Activated T-cell treated with anti-CD3 and anti-CD28 coated beads, Interleukin-2, amount 50 U/mL, for 4 hours (primary cell): ENCODE results near the gene ERLIN1. TPM values are rescaled to one million over a fixed set of nuclear protein-coding genes. Genes with fewer than 3 reads are reported as not detected.
A peak's percentile ranks its signal among the peaks of the same experiment; 100 is the strongest.

Experiments used
- ATAC-seq, 2 donors: fragments of 200-7000 bp; cut with Tn5 transposase; one replicate each; pipeline ENCODE4 v1.10.0; 2021
- DNase-seq: peaks from one replicate; pipeline ENCODE4 v3.0.0-alpha.2; 2020
- H3K27me3 Mint-ChIP-seq: one replicate; pipeline ENCODE4 v1.8.0; 2021; ENCODE audit warnings: low read depth, mixed read lengths
- H3K36me3 Mint-ChIP-seq: one replicate; pipeline ENCODE4 v1.8.0; 2022; ENCODE audit warnings: mixed read lengths; ENCODE audit not compliant: insufficient read depth
- H3K4me1 Mint-ChIP-seq: one replicate; pipeline ENCODE4 v1.8.0; 2021; ENCODE audit warnings: low read depth, mixed read lengths
- H3K4me3 Mint-ChIP-seq: one replicate; pipeline ENCODE4 v1.8.0; 2021; ENCODE audit warnings: mild to moderate bottlenecking, moderate library complexity, mixed read lengths
- H3K9me3 Mint-ChIP-seq: one replicate; pipeline ENCODE4 v1.8.0; 2021; ENCODE audit warnings: mixed read lengths
- total RNA-seq, 3 donors: library from RNA; stranded (reverse); gene quantifications; one replicate each; pipeline ENCODE4 v1.2.1, GENCODE V29; 2021

The ERLIN1 gene
- 10 to 100 TPM; 20.3 to 26.5 (median 21.9) TPM for total RNA-seq

- Mint-ChIP-seq H3K36me3 (peaks cover 34% of the 10 kb centered on the region), H3K4me3 (peak within 1 kb of the TSS; percentile 100), H3K27me3 (no peaks in the 10 kb centered on the region), H3K9me3 (no peaks in the 10 kb centered on the region), H3K4me1 (peaks cover 53% of the 10 kb centered on the region)
- DNase-seq (peak; percentile 91), ATAC-seq (peak; percentile 91 to 93)
These were observed at the start of gene ERLIN1 for GRCh38 chr10:100185364-100186252. ERLIN1 (minus strand) TSS chr10:100186029; CDS start chr10:100185626, 403 bp downstream.

DNA sequence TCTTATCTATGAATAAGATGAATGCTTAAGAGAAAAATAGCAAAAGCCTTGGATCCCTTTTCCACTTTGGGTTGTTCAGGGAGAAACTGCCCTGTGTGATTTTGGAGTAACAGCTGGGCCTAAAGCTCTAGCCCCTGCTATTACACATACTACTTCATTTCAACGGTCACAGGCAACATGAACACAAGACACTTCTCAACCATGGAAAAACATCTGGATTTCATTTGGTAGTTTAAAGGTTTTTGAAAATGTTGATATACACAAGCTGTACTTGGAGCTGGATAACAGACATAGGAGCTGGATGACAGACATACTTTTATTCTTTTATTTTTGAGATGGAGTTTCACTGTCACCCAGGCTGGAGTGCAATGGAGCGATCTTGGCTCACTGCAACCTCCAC is 46.3 kb upstream of the ERLIN1 start:
- peaks cover 16% of the 10 kb centered on the region for H3K36me3 Mint-ChIP-seq
- no peak overlapping the region for H3K4me3 Mint-ChIP-seq
- H3K27me3 Mint-ChIP-seq = no peaks in the 10 kb centered on the region
- DNase-seq = no peak
- ATAC-seq = no peak
- no peaks in the 10 kb centered on the region for H3K9me3 Mint-ChIP-seq
- H3K4me1 Mint-ChIP-seq = peaks cover 26% of the 10 kb centered on the region

DNA sequence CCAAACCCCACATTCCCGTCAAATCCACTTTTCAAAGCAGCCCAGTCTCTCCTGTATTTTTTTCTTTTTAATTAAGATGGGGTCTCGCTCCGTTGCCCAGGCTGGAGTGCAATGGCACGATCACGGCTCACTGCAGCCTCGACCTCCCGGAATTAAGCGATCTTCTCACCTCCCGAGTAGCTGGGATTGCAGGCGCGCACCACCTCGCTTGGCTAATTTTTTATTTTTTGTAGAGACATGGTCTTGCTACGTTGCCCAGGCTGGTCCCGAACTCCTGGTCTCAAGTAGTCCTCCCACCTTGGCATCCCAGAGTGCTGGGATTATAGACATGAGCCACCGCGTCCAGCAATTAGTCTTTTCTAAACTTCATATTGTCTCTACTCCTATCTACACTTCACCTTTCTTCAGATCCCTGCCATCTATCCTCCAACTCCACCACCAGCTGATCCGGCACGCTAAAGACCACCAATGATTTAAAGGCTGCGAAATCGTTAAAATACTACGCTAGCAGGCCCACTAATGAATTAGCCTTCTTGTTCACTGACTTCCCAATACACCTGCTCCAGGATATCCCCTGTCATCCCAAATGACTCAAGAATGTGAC is 44.1 kb upstream of the ERLIN1 start:
- H3K9me3 Mint-ChIP-seq = no peaks in the 10 kb centered on the region
- H3K4me3 Mint-ChIP-seq = peak overlapping the region; percentile 98
- no peak for DNase-seq
- peaks cover 21% of the 10 kb centered on the region for H3K36me3 Mint-ChIP-seq
- no peak for ATAC-seq
- H3K4me1 Mint-ChIP-seq = peaks cover 34% of the 10 kb centered on the region
- H3K27me3 Mint-ChIP-seq = no peaks in the 10 kb centered on the region

- Mint-ChIP-seq H3K9me3 (no peaks in the 10 kb centered on the region), H3K4me3 (no peak overlapping the region), H3K4me1 (peaks cover 20% of the 10 kb centered on the region), H3K27me3 (no peaks in the 10 kb centered on the region), H3K36me3 (peaks cover 39% of the 10 kb centered on the region)
- DNase-seq = no peak
- no peak for ATAC-seq
These were observed 38.0 kb upstream of the ERLIN1 start for GRCh38 chr10:100223879-100224278.

DNA sequence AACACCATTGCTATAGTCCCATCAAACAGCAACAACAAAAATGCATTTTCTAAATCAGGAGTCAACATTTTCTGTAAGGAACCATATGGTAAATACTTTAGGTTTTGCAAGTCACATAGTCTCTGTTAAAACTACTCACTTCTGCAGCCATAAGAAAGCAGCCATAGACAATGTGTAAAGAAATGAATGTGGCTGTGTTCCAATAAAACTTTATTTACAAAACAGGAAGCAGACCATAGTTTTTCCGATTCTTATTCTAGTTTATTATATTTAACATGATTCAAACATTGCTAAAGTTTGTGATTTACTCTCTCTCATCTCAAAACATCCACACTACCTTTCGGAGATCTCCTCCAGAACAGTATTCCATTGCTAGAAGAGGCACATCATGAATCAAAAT is 36.7 kb upstream of the ERLIN1 start:
- no peak overlapping the region for H3K4me3 Mint-ChIP-seq
- ATAC-seq = no peak
- peaks cover 41% of the 10 kb centered on the region for H3K36me3 Mint-ChIP-seq

GRCh38 chr10:100216006-100216405 is 30.2 kb upstream of the ERLIN1 start:
- no peaks in the 10 kb centered on the region for H3K27me3 Mint-ChIP-seq
- H3K36me3 Mint-ChIP-seq = peaks cover 45% of the 10 kb centered on the region
- DNase-seq (no peak), ATAC-seq (no peak)
- no peaks in the 10 kb centered on the region for H3K9me3 Mint-ChIP-seq
- no peak overlapping the region for H3K4me3 Mint-ChIP-seq
- no peaks in the 10 kb centered on the region for H3K4me1 Mint-ChIP-seq

More for the DNA sequence above, 36.7 kb upstream of the ERLIN1 start:
- no peaks in the 10 kb centered on the region for H3K27me3 Mint-ChIP-seq
- no peak for DNase-seq
- no peaks in the 10 kb centered on the region for H3K9me3 Mint-ChIP-seq
- H3K4me1 Mint-ChIP-seq = peaks cover 9% of the 10 kb centered on the region

GRCh38 chr10:100209303-100209702 is 23.5 kb upstream of the ERLIN1 start:
- Mint-ChIP-seq H3K27me3 (no peaks in the 10 kb centered on the region), H3K9me3 (no peaks in the 10 kb centered on the region), H3K4me1 (no peaks in the 10 kb centered on the region), H3K4me3 (no peak overlapping the region), H3K36me3 (peaks cover 31% of the 10 kb centered on the region)
- DNase-seq = no peak
- ATAC-seq = no peak

DNA sequence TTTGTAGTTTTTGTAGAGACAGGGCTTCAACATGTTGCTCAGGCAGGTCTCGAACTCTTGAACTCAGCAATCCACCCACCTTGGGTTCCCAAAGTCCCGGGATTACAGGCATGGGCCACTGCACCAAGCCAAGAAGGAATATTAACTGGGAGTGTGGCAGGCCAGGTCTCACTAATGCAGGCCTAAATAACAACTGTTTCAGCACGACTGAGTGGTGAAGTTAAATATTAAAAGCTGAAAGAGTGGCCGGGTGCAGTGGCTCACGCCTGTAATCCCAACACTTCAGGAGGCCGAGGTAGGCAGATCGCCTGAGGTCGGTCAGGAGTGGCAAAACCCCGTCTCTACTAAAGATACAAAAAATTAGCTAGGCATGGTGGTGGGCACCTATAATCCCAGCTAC is 22.4 kb upstream of the ERLIN1 start:
- ATAC-seq = no peak
- H3K27me3 Mint-ChIP-seq = no peaks in the 10 kb centered on the region
- H3K9me3 Mint-ChIP-seq = no peaks in the 10 kb centered on the region
- peaks cover 35% of the 10 kb centered on the region for H3K36me3 Mint-ChIP-seq
- no peak overlapping the region for H3K4me3 Mint-ChIP-seq
- no peak for DNase-seq
- no peaks in the 10 kb centered on the region for H3K4me1 Mint-ChIP-seq

- Mint-ChIP-seq H3K4me1 (no peaks in the 10 kb centered on the region), H3K4me3 (no peak overlapping the region), H3K36me3 (peaks cover 46% of the 10 kb centered on the region), H3K27me3 (no peaks in the 10 kb centered on the region), H3K9me3 (no peaks in the 10 kb centered on the region)
- no peak for ATAC-seq
- DNase-seq = no peak
These were observed 18.5 kb upstream of the ERLIN1 start for GRCh38 chr10:100204370-100204769.

DNA sequence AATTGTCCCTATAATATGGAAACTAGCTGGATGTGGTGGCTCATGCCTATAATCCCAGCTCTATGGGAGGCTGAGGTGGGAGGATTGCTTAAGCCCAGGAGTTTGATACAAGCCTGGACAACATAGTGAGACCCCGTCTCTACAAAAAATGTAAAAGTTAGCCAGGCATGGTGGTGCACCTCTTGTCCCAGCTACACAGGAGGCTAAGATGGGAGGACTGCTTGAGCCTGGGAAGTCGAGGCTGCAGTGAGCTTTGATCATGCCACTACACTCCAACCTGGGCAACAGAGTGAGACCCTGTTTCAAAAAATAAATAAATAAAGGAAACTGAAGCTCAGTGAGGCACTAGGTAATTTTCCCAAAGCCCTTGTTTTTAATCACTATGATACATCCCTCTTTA is 15.7 kb upstream of the ERLIN1 start:
- H3K4me3 Mint-ChIP-seq = no peak overlapping the region
- no peaks in the 10 kb centered on the region for H3K27me3 Mint-ChIP-seq
- ATAC-seq (no peak), DNase-seq (no peak)
- H3K4me1 Mint-ChIP-seq = no peaks in the 10 kb centered on the region
- H3K36me3 Mint-ChIP-seq = peaks cover 53% of the 10 kb centered on the region
- H3K9me3 Mint-ChIP-seq = no peaks in the 10 kb centered on the region

GRCh38 chr10:100194711-100195110 is 8.9 kb upstream of the ERLIN1 start:
- no peaks in the 10 kb centered on the region for H3K9me3 Mint-ChIP-seq
- peaks cover 48% of the 10 kb centered on the region for H3K36me3 Mint-ChIP-seq
- no peak for DNase-seq
- H3K27me3 Mint-ChIP-seq = no peaks in the 10 kb centered on the region
- no peak for ATAC-seq
- H3K4me1 Mint-ChIP-seq = peaks cover 6% of the 10 kb centered on the region
- no peak overlapping the region for H3K4me3 Mint-ChIP-seq

DNA sequence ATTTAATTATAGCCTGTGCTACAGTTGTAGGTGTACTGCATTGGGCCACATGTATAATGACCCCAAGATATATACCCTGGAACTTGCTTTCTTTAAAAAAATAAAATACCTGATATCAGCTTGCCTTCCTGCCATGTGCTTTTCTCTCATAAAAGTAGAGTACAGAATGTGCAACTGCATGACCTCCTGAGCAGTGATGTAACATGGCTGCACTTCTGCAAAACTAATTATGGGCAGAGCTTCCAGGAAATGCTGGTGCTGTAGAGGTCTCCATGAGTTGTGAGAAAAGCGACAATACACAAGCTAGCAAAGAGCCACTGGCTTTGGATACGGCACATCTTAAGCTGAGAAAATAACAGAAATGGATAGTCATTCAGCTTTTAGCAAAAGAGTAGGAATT is 6.5 kb upstream of the ERLIN1 start:
- Mint-ChIP-seq H3K4me3 (no peak overlapping the region), H3K4me1 (peaks cover 19% of the 10 kb centered on the region), H3K27me3 (no peaks in the 10 kb centered on the region), H3K9me3 (no peaks in the 10 kb centered on the region), H3K36me3 (peaks cover 40% of the 10 kb centered on the region)
- ATAC-seq = no peak
- DNase-seq = no peak

GRCh38 chr10:100186253-100187212 is 704 bp upstream of the ERLIN1 start:
- peak; percentile 6 for DNase-seq
- Mint-ChIP-seq H3K27me3 (no peaks in the 10 kb centered on the region), H3K4me3 (peak overlapping the region; percentile 100), H3K4me1 (peaks cover 59% of the 10 kb centered on the region), H3K36me3 (peaks cover 41% of the 10 kb centered on the region), H3K9me3 (no peaks in the 10 kb centered on the region)
- ATAC-seq = peak; percentile 68 to 69

DNA sequence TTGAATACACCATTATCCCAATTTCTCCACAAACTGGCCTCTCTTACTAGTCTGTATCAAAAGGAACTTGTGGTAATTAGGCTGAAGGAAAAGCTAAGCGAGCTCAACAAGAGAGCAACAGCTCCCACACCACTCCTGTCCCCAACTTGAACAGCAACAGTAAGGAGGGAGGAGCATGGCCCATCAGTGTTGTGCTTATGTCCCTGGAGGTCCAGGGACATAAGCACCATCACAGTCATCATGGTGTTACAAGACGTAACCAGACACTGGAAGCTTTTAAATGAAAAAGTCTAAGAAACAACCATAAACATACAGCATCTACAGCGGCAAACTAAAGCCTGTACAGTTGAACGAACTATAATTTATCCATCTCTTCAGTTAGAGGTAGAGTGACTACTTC is 989 bp downstream of the ERLIN1 start:
- ATAC-seq = no peak
- no peak for DNase-seq
- Mint-ChIP-seq H3K36me3 (peaks cover 37% of the 10 kb centered on the region), H3K4me1 (peaks cover 60% of the 10 kb centered on the region), H3K4me3 (peak overlapping the region; percentile 100), H3K9me3 (no peaks in the 10 kb centered on the region), H3K27me3 (no peaks in the 10 kb centered on the region)
